Activated naive CD4-positive, alpha-beta T cell treated with anti-CD3 and anti-CD28 coated beads, Interleukin-2, amount 50 U/mL, for 72 hours (primary cell): Measurements from ENCODE around the gene LRR1. TPM values are rescaled to one million over a fixed set of nuclear protein-coding genes. Genes with fewer than 3 reads are reported as not detected.
"Not testable (repeated sequence)": the region's sequence is repeated elsewhere in the genome, so short reads cannot be mapped to it uniquely, and the experiment has no call there.

Experiments used
- ATAC-seq, 2 donors: fragments of 150-1000 bp; cut with Tn5 transposase; 2 replicates each; pipeline ENCODE4 v1.10.0; 2021; ENCODE audit warnings: mild to moderate bottlenecking in 2 of 2, moderate library complexity in 2 of 2
- DNase-seq, 2 donors: peaks; one replicate each; pipeline ENCODE4 v3.0.0; 2021 to 2022; ENCODE audit warnings: low spot score in 2 of 2
- H3K27ac Mint-ChIP-seq, 2 donors: one replicate each; pipeline ENCODE4 v1.8.0; 2022; ENCODE audit warnings: mild to moderate bottlenecking in 2 of 2, mixed read lengths in 2 of 2
- H3K36me3 Mint-ChIP-seq, 2 donors: one replicate each; pipeline ENCODE4 v1.8.0; 2022; ENCODE audit warnings: mixed read lengths in 2 of 2
- H3K9me3 Mint-ChIP-seq, 2 donors: one replicate each; pipeline ENCODE4 v1.8.0; 2022; ENCODE audit warnings: mixed read lengths in 2 of 2
- total RNA-seq, 2 donors: library from RNA; stranded (reverse); gene quantifications; one replicate each; pipeline ENCODE4 v1.2.3, GENCODE V29; 2022

LRR1 gene
- total RNA-seq, 2 donors from 2014 or later = 23.3 to 47.4 TPM

GRCh38 chr14:49653508-49653907 is 54.8 kb downstream of the LRR1 start:
- no peaks in the 10 kb centered on the region for H3K9me3 Mint-ChIP-seq
- DNase-seq = no peak
- H3K36me3 Mint-ChIP-seq = peaks cover 0 to 6% of the 10 kb centered on the region in 2 donors
- H3K27ac Mint-ChIP-seq = no peak overlapping the region
- ATAC-seq = no peak

- Mint-ChIP-seq H3K9me3 (no peaks in the 10 kb centered on the region), H3K27ac (no peak overlapping the region), H3K36me3 (peaks cover 0 to 6% of the 10 kb centered on the region in 2 donors)
- no peak for ATAC-seq
- DNase-seq = no peak
Measured at GRCh38 chr14:49654511-49654910, 55.8 kb downstream of the LRR1 start.

GRCh38 chr14:49657500-49657899 is 58.8 kb downstream of the LRR1 start:
- ATAC-seq, H3K9me3 Mint-ChIP-seq, DNase-seq, H3K36me3 Mint-ChIP-seq: not testable (repeated sequence)
- H3K27ac Mint-ChIP-seq = peak overlapping the region in 1 of 2 donors; percentile 22

GRCh38 chr14:49659526-49660455 is 61.1 kb downstream of the LRR1 start:
- no peak for ATAC-seq
- no peak for DNase-seq
- no peak overlapping the region for H3K27ac Mint-ChIP-seq
- no peaks in the 10 kb centered on the region for H3K36me3 Mint-ChIP-seq
- no peaks in the 10 kb centered on the region for H3K9me3 Mint-ChIP-seq

Other genes starting within 250 kb of the LRR1 start
- 1,000 to 10,000 TPM; 2,240 to 2,407 TPM for gene RPS29, start 12.6 kb upstream of the LRR1 start, total RNA-seq
- 100 to 1,000 TPM; 206 to 219 TPM for gene RPL36AL, start 21.7 kb downstream of the LRR1 start, total RNA-seq
- 10 to 100 TPM; 30.6 to 37.2 TPM for gene MGAT2, start 21.9 kb downstream of the LRR1 start, total RNA-seq
- 1 to 10 TPM; 7.2 to 8.0 TPM for gene DNAAF2, start 36.3 kb downstream of the LRR1 start, total RNA-seq
- gene POLE2, start 89.3 kb downstream of the LRR1 start, total RNA-seq = 10 to 100 TPM; 46.1 to 47.6 TPM
- gene KLHDC1, start 94.2 kb downstream of the LRR1 start, total RNA-seq = 1 to 10 TPM; 1.0 to 2.0 TPM
- 10 to 100 TPM; 19.1 to 20.6 TPM for gene KLHDC2, start 169.2 kb downstream of the LRR1 start, total RNA-seq